HG03045 (cell line): Measurements from ENCODE around the gene TUBG1.

Source experiments
- ATAC-seq: cut with Tn5 transposase; IDR thresholded peaks from one replicate; pipeline ENCODE4 v1.9.1; 2021; ENCODE audit warnings: mild to moderate bottlenecking, moderate library complexity; ENCODE audit not compliant: unreplicated experiment

TUBG1 gene

GRCh38 chr17:42609182-42609813 is at the start of gene TUBG1, which contains the start of gene RETREG3:
TSS of gene TUBG1 (plus strand) at chr17:42609683. CDS start at chr17:42609738, 55 bp downstream.
TSS of gene RETREG3 (minus strand) at chr17:42609374. CDS start at chr17:42609324, 50 bp downstream.
- peak; percentile 87 for ATAC-seq

GRCh38 chr17:42560246-42560645 is 49.2 kb upstream of the TUBG1 start:
- ATAC-seq, result no peak

DNA sequence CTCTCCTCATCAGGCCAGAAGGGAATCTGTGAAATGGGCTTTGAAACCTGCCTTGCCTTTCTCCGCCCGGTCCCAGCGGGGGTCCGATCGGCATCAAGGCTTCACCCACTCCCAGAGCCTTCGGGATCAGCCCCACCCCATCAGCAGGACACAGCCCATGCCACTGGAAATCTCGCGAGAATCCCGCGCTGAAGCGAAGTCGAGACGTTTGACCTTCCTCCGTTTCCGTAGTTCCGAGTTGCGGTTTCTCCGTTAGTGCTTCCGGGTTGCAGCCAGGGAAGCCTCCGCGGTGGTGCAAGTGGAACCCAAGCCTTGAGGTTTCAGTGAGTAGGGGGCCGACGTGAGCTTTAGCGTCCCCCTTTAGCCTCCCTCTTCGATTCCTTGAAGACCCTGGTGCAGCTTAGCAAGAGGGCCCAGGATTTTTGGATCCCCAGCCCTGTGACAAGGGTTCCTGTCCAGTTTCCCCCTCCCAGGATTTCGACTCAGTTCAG is 47.5 kb upstream of the TUBG1 start, which contains the start of gene COASY:
TSS of gene COASY (plus strand) at position 252 of the 491 bp plus-strand sequence. CDS start 475 bp downstream, outside the sequence.
- ATAC-seq, result no peak

GRCh38 chr17:42562388-42563142 is 46.9 kb upstream of the TUBG1 start:
- ATAC-seq, result no peak

DNA sequence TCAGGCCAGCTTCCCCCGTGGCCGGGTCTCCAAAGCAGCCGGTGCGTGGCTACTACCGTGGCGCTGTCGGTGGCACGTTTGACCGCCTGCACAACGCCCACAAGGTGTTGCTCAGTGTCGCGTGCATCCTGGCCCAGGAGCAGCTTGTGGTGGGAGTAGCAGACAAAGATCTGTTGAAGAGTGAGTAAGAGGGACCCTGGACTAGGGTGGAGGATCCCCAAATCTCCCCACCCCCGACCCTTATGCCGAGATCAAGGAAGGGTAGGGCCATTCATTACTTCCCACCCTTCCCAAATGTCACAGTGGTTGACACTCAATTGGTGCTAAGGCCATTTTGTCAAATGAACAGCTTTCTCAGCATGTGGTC is 46.4 kb upstream of the TUBG1 start:
- no peak for ATAC-seq

DNA sequence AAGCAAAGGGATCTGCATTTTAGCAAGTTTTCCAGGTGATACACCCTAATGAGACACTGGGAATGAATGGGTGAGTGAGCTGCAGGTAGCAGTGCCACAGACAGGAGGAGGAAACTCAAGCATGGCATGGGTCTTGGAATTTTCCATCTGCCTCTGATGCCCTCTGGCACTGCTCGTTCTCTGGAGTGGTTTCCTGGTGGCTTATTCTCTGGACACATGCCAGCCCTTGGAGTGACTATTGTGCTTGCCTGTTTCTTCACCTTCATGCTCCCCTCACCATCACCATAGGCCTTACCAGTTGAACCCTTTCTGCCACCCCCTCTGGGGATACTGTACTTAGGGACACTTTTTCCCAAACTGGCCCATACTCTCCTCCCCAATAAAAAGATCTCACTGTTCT is 45.9 kb upstream of the TUBG1 start:
- no peak for ATAC-seq

DNA sequence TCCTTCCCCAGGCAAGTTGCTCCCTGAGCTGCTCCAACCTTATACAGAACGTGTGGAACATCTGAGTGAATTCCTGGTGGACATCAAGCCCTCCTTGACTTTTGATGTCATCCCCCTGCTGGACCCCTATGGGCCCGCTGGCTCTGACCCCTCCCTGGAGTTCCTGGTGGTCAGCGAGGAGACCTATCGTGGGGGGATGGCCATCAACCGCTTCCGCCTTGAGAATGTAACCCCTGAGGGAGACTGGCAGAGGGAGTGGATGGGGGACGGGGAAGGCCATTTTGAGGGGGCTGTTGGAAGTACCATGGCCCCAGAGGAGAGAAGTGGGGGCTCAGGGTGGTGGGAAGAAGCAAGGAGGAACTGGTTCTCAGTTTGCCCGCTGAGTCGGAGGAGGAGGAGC is 45.5 kb upstream of the TUBG1 start:
- no peak for ATAC-seq

DNA sequence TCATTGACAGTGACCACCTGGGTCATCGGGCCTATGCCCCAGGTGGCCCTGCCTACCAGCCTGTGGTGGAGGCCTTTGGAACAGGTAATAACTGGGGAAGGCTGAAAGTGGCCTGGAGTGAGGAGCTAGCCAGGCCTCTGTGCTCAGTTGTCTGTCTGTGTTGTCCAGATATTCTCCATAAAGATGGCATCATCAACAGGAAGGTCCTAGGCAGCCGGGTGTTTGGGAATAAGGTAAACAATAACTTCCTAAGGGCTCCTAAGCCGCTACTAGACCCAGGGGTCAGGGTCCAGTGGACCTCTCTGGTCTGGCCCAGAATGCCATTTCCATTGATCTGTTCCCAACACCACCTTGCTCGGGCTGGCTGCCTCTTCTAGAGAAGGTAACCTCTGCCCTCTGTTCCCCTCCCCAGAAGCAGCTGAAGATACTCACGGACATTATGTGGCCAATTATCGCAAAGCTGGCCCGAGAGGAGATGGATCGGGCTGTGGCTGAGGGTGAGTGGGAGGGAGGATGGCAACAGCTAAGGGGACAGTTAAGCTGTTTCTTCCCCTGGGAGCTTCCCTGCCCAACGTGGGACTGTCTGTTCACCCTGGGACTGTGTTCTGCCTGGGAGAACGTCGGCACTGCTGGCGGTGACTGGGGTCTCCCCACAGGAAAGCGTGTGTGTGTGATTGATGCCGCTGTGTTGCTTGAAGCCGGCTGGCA is 44.5 kb upstream of the TUBG1 start:
- ATAC-seq, result no peak

DNA sequence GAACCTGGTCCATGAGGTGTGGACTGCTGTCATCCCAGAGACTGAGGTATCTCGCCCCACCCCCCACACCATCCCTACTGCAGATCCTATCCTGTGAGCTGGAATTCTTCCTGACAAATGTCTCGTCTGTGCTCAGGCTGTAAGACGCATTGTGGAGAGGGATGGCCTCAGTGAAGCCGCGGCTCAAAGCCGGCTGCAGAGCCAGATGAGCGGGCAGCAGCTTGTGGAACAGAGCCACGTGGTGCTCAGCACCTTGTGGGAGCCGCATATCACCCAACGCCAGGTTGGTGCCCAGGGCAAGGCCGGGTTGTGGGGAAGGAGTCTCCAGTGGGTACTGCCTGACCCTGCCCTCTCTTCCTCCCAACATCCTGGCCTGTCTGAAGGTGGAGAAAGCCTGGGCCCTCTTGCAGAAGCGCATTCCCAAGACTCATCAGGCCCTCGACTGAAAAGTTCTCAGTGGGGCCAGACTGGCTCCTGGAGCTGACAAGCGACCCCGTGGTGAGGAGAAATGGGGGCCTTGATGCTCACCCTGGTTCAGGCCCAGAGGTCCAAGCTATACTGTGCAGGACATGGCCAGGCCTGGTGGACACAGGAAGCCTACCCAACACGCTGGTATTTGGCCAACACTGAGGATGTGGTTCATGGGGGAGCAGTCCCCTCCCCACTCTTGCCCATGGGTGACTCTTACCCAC is 43.8 kb upstream of the TUBG1 start:
- ATAC-seq, result no peak

DNA sequence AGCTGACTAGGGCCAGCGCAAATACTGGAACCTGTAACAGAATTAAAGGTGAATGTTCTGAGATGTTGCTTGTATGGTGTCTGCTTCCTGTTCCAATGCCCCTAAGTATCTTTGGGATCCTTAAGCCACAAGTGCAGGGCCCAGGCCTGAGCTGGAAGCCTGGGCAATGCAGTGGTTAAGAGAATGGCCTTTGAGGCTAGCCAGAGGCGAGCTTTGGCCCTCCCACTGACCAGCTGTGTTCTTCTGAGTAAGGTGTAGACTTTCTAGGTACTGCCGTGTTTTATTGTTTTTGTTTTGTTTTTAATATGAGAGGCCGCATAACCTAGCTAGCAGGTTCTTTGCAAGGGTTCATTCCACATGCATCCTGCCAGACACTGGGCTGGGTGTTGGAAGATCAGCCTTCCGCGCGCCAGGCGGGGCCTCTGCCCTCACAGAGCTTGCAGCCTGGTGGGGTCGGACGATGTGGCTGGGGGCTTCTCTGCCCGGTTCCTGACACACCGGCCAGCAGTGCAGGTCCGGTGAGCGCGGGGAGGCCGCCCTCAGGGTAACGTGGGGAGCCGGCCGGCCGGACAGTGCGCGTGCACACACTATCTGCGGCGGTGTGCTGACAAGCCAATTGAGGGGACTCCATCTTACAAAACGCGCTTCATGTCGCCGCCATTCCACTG is 43.1 kb upstream of the TUBG1 start:
- ATAC-seq, result no peak

GRCh38 chr17:42566883-42567573 is 42.5 kb upstream of the TUBG1 start, which contains the start of gene MLX:
TSS of gene MLX (plus strand) at chr17:42567100. CDS start at chr17:42567125, 25 bp downstream.
- peak; percentile 65 for ATAC-seq

GRCh38 chr17:42568341-42569111 is 41.0 kb upstream of the TUBG1 start:
- no peak for ATAC-seq

GRCh38 chr17:42571435-42572225 is 37.9 kb upstream of the TUBG1 start:
- ATAC-seq, result no peak

- ATAC-seq, result no peak
Measured at GRCh38 chr17:42573095-42573494, 36.4 kb upstream of the TUBG1 start.

DNA sequence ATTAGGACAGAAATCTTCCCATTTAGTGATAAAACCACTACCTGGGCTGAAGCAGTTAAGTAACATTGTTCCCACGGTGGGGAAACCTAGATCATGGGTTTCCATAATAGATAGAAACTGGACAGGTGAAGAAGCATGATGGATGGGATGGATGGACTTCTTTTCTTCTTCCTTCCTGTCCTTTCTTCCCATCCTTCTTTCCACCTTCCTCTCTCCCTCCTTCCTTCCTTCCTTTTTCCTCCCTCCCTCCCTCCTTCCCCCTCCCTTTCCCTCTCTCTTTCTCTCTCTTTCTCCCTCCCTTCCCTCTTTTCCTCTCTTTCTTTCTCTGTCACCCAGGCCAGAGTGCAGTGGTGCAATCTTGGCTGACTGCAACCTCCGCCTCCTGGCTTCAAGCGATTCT is 35.0 kb upstream of the TUBG1 start:
- no peak for ATAC-seq

GRCh38 chr17:42577140-42577531 is 32.3 kb upstream of the TUBG1 start:
- no peak for ATAC-seq

- ATAC-seq, result peak; percentile 69
Measured at GRCh38 chr17:42577532-42578281, 31.8 kb upstream of the TUBG1 start, which contains the start of gene PSMC3IP. TSS of gene PSMC3IP (minus strand) at chr17:42577729. CDS start at chr17:42577686, 43 bp downstream.
